CD8-positive, alpha-beta memory T cell (primary cell): ENCODE data around the gene FRS2. TPM values are rescaled to one million over a fixed set of nuclear protein-coding genes. Genes with fewer than 3 reads are reported as not detected.

Experiments
- CTCF ChIA-PET: fragments of 350-600 bp; sonication (Branson Sonifier 250); formaldehyde crosslinking; loops from one replicate; lab custom pipeline; 2021; ENCODE audit warnings: antibody characterized with exemption; lab: Charles Lee
- POLR2A ChIA-PET: fragments of 350-600 bp; sonication (Branson Sonifier 250); formaldehyde crosslinking; loops from one replicate; lab custom pipeline; 2021; ENCODE audit warnings: antibody characterized with exemption; lab: Charles Lee
- DNase-seq, 5 donors: peaks; one replicate each; pipeline versions ENCODE4 v3.0.0 to v3.0.0-alpha.2; 2020 to 2022; ENCODE audit warnings: mixed read lengths in 1 of 5
- H3K27ac ChIP-seq: one replicate; pipeline ENCODE4 v1.7.0; 2013; ENCODE audit warnings: low read depth, mild to moderate bottlenecking, low read length, moderate library complexity
- H3K27me3 ChIP-seq: 2 replicates; pipeline ENCODE4 v1.7.0; 2013; ENCODE audit warnings: low read length, mild to moderate bottlenecking; ENCODE audit not compliant: insufficient read depth, poor library complexity, severe bottlenecking
- H3K36me3 ChIP-seq: 2 replicates; pipeline ENCODE4 v1.7.0; 2013; ENCODE audit warnings: mild to moderate bottlenecking, low read length, moderate library complexity; ENCODE audit not compliant: insufficient read depth
- H3K4me1 ChIP-seq: 2 replicates; pipeline ENCODE4 v1.7.0; 2013; ENCODE audit warnings: mild to moderate bottlenecking, low read length, moderate library complexity; ENCODE audit not compliant: insufficient read depth
- H3K4me3 ChIP-seq: 2 replicates; pipeline ENCODE4 v1.7.0; 2013; ENCODE audit warnings: mild to moderate bottlenecking, low read length
- H3K9me3 ChIP-seq: 2 replicates; pipeline ENCODE4 v1.7.0; 2013; ENCODE audit warnings: mild to moderate bottlenecking, low read length
- H3K27ac Mint-ChIP-seq, 8 donors: one replicate each; pipeline ENCODE4 v1.8.0; 2020 to 2021; ENCODE audit warnings: mixed read lengths in 8 of 8, mild to moderate bottlenecking in 6 of 8, inconsistent platforms in 3 of 8, moderate library complexity in 3 of 8
- H3K27me3 Mint-ChIP-seq, 2 donors: one replicate each; pipeline ENCODE4 v1.8.0; 2020 to 2021; ENCODE audit warnings: mixed read lengths in 2 of 2, mild to moderate bottlenecking in 1 of 2, moderate library complexity in 1 of 2
- H3K36me3 Mint-ChIP-seq, 3 donors: one replicate each; pipeline ENCODE4 v1.8.0; 2020 to 2021; ENCODE audit warnings: mixed read lengths in 3 of 3, inconsistent platforms in 1 of 3, mild to moderate bottlenecking in 1 of 3
- H3K4me1 Mint-ChIP-seq, 3 donors: one replicate each; pipeline ENCODE4 v1.8.0; 2020 to 2021; ENCODE audit warnings: mixed read lengths in 3 of 3, inconsistent platforms in 1 of 3, mild to moderate bottlenecking in 1 of 3
- H3K4me3 Mint-ChIP-seq, 7 donors: one replicate each; pipeline ENCODE4 v1.8.0; 2020 to 2021; ENCODE audit warnings: mixed read lengths in 7 of 7, mild to moderate bottlenecking in 6 of 7, moderate library complexity in 4 of 7, inconsistent platforms in 2 of 7
- H3K9me3 Mint-ChIP-seq, 5 donors: one replicate each; pipeline ENCODE4 v1.8.0; 2020 to 2022; ENCODE audit warnings: mixed read lengths in 5 of 5, mild to moderate bottlenecking in 3 of 5, moderate library complexity in 2 of 5, inconsistent platforms in 1 of 5
- polyA plus RNA-seq: library from polyadenylated mRNA; unstranded; fragments of 300-500 nt; fragmentation: Illumina TruSeq; gene quantifications from one replicate; pipeline ENCODE4 v1.2.3, GENCODE V29; 2021
- total RNA-seq, 2 experiments: library from RNA; stranded (reverse); gene quantifications; one replicate each; pipeline ENCODE4 v1.2.3, GENCODE V29; 2021

The FRS2 gene
- total and polyA plus RNA-seq, 3 experiments from 2014 or later, result 9.1 to 13.1 (median 9.8) TPM

- POLR2A ChIA-PET, result no interaction called here
- H3K36me3 Mint-ChIP-seq, result peaks cover 0 to 5% (median 1%) of the 10 kb centered on the region in 3 donors
- no peak overlapping the region for H3K27ac ChIP-seq
Measured at GRCh38 chr12:69555461-69555860, 85.3 kb downstream of the FRS2 start.

DNA sequence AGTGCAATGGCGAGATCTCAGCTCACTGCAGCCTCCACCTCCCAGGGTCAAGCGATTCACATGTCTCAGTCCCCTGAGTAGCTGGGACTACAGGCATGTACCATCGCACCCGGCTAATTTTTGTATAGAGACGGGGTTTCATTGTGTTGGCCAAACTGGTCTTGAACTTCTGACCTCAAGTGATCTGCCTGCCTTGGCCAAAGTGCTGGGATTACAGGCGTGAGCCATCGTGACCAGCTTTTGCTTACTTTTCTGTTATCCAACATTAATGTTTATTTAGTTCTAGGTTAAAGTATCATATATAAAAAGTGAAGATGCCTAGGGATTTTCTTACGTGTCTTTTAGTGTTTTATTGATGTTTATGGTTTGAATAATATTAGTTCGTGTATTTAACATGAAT is 86.2 kb downstream of the FRS2 start:
- Histone ChIP-seq H3K9me3 (no peaks in the 10 kb centered on the region), H3K4me1 (no peaks in the 10 kb centered on the region), H3K4me3 (no peak overlapping the region), H3K36me3 (no peaks in the 10 kb centered on the region), H3K27ac (no peak overlapping the region), H3K27me3 (no peaks in the 10 kb centered on the region)
- H3K36me3 Mint-ChIP-seq, result peaks cover 0 to 4% (median 1%) of the 10 kb centered on the region in 3 donors
- peaks cover 2 to 13% (median 5%) of the 10 kb centered on the region in 3 donors for H3K4me1 Mint-ChIP-seq
- ChIA-PET POLR2A (no interaction called here), CTCF (interaction anchor here (0.6 kb wide), 1 partner anchor 199 kb away, joined by 3 read pairs; no protein-coding TSS in a partner anchor)
- no peaks in the 10 kb centered on the region for H3K27me3 Mint-ChIP-seq
- no peak overlapping the region for H3K4me3 Mint-ChIP-seq
- no peak overlapping the region for H3K27ac Mint-ChIP-seq
- no peaks in the 10 kb centered on the region for H3K9me3 Mint-ChIP-seq
- no peak for DNase-seq

More at GRCh38 chr12:69555461-69555860, 85.3 kb downstream of the FRS2 start:
- Mint-ChIP-seq H3K27ac (no peak overlapping the region), H3K4me1 (peaks cover 0 to 9% (median 2%) of the 10 kb centered on the region in 3 donors), H3K9me3 (no peaks in the 10 kb centered on the region), H3K4me3 (no peak overlapping the region), H3K27me3 (no peaks in the 10 kb centered on the region)
- Histone ChIP-seq H3K27me3 (no peaks in the 10 kb centered on the region), H3K4me1 (no peaks in the 10 kb centered on the region), H3K4me3 (no peak overlapping the region), H3K36me3 (no peaks in the 10 kb centered on the region), H3K9me3 (no peaks in the 10 kb centered on the region)
- no peak for DNase-seq
- CTCF ChIA-PET, result interaction anchor here (0.6 to 1.7 kb wide), 2 partner anchors 15 to 198 kb away, joined by 3 to 7 read pairs; no protein-coding TSS in a partner anchor

DNA sequence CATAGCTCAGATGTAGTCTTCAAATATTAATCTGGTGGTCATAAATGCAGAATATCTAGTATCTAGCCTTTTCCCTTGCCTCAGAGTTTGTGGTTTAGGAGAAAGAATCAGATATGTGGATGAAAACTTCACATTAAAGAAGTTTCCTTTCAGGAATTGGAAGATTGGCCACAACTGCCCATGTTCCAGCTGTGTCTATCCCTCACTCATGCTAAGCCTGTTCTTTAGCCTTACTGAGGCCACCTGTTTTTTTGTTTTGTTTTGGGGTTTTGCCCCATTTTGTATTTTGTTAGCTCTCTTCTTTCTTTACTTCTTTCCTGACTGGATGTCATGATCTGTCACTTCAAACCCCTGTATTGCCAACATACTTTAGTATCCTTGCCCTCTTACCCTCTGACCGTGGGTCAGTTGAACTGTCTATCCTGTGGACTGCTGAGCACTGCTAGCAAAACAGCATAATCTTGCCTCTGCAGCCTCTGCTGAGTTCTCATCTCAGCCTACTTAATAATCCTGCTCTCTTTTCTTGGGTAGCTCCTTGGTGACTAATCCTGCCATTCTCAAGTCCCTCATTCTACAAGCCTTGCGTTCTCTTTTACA is 93.1 kb downstream of the FRS2 start:
- no peaks in the 10 kb centered on the region for H3K27me3 Mint-ChIP-seq
- no peak for DNase-seq
- no peaks in the 10 kb centered on the region for H3K4me1 ChIP-seq
- no peak overlapping the region for H3K27ac ChIP-seq
- H3K9me3 ChIP-seq, result no peaks in the 10 kb centered on the region
- H3K4me3 Mint-ChIP-seq, result no peak overlapping the region
- no peak overlapping the region for H3K4me3 ChIP-seq
- H3K36me3 ChIP-seq, result peaks cover 8% of the 10 kb centered on the region
- peaks cover 0 to 10% (median 8%) of the 10 kb centered on the region in 3 donors for H3K36me3 Mint-ChIP-seq
- POLR2A ChIA-PET, result no interaction called here
- CTCF ChIA-PET, result interaction anchor here (0.6 to 1.0 kb wide), 2 partner anchors 8 to 206 kb away, joined by 3 to 4 read pairs; no protein-coding TSS in a partner anchor
- H3K27ac Mint-ChIP-seq, result peak overlapping the region in 1 of 8 donors; percentile 46
- H3K27me3 ChIP-seq, result no peaks in the 10 kb centered on the region
- H3K9me3 Mint-ChIP-seq, result no peaks in the 10 kb centered on the region
- H3K4me1 Mint-ChIP-seq, result peaks cover 4 to 10% (median 5%) of the 10 kb centered on the region in 3 donors

- Histone ChIP-seq H3K4me3 (no peak overlapping the region), H3K9me3 (no peaks in the 10 kb centered on the region), H3K36me3 (peaks cover 13% of the 10 kb centered on the region), H3K4me1 (no peaks in the 10 kb centered on the region), H3K27ac (no peak overlapping the region), H3K27me3 (no peaks in the 10 kb centered on the region)
- no peak for DNase-seq
- H3K27me3 Mint-ChIP-seq, result no peaks in the 10 kb centered on the region
- CTCF ChIA-PET, result interaction anchor here (2.1 kb wide), 1 partner anchor 208 kb away, joined by 6 read pairs; no protein-coding TSS in a partner anchor
- POLR2A ChIA-PET, result no interaction called here
- no peak overlapping the region for H3K4me3 Mint-ChIP-seq
- no peaks in the 10 kb centered on the region for H3K9me3 Mint-ChIP-seq
- H3K4me1 Mint-ChIP-seq, result peaks cover 0 to 1% (median 0%) of the 10 kb centered on the region in 3 donors
- H3K36me3 Mint-ChIP-seq, result peaks cover 0 to 28% (median 11%) of the 10 kb centered on the region in 3 donors
- peak overlapping the region in 4 of 8 donors; percentile 7 to 44 (median 26) for H3K27ac Mint-ChIP-seq
Measured at GRCh38 chr12:69566603-69567002, 96.4 kb downstream of the FRS2 start.

- no peaks in the 10 kb centered on the region for H3K4me1 ChIP-seq
- no peak overlapping the region for H3K27ac ChIP-seq
- H3K9me3 ChIP-seq, result no peaks in the 10 kb centered on the region
- H3K27me3 ChIP-seq, result no peaks in the 10 kb centered on the region
- Mint-ChIP-seq H3K4me3 (no peak overlapping the region), H3K36me3 (peaks cover 0 to 49% (median 19%) of the 10 kb centered on the region in 3 donors), H3K9me3 (no peaks in the 10 kb centered on the region), H3K27ac (peak overlapping the region in 6 of 8 donors; percentile 17 to 81 (median 64)), H3K4me1 (no peaks in the 10 kb centered on the region), H3K27me3 (no peaks in the 10 kb centered on the region)
- DNase-seq, result no peak
- H3K36me3 ChIP-seq, result peaks cover 14% of the 10 kb centered on the region
- ChIA-PET POLR2A (no interaction called here), CTCF (interaction anchor here (0.8 to 3.9 kb wide), 6 partner anchors 13 to 415 kb away, joined by 3 to 25 read pairs (median 6); no protein-coding TSS in a partner anchor)
- H3K4me3 ChIP-seq, result no peak overlapping the region
Measured at GRCh38 chr12:69569236-69569635, 99.0 kb downstream of the FRS2 start.

DNA sequence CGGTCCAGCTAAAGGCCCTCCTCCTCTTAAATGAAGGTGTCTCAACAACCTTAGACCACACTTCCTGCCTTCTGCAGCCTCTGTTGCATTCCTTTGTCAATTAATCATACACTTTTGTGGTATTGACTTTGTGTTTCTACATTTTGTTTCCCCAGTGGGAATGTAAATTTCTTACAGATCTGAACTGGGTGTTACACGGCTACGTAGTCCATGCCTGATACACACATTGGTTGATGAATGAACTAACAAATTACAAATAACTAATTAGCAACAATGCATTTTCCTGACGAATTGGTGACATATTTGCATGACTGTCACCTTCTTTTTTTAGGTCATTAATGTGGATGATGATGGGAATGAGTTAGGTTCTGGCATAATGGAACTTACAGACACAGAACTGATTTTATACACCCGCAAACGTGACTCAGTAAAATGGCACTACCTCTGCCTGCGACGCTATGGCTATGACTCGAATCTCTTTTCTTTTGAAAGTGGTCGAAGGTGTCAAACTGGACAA is 99.9 kb downstream of the FRS2 start:
- CTCF ChIA-PET, result interaction anchor here (0.6 to 3.9 kb wide), 20 partner anchors 9 to 415 kb away, joined by 3 to 35 read pairs (median 4); partner anchors contain the start of gene CPSF6
- Mint-ChIP-seq H3K27ac (peak overlapping the region in 7 of 8 donors; percentile 5 to 79 (median 51)), H3K4me1 (no peaks in the 10 kb centered on the region), H3K4me3 (no peak overlapping the region), H3K27me3 (no peaks in the 10 kb centered on the region), H3K9me3 (no peaks in the 10 kb centered on the region), H3K36me3 (peaks cover 0 to 58% (median 26%) of the 10 kb centered on the region in 3 donors)
- no peak for DNase-seq
- peaks cover 15% of the 10 kb centered on the region for H3K36me3 ChIP-seq
- H3K27me3 ChIP-seq, result no peaks in the 10 kb centered on the region
- H3K27ac ChIP-seq, result no peak overlapping the region
- POLR2A ChIA-PET, result interaction anchor here (0.5 kb wide), 1 partner anchor 213 kb away, joined by 6 read pairs; no protein-coding TSS in a partner anchor
- H3K9me3 ChIP-seq, result no peaks in the 10 kb centered on the region
- H3K4me3 ChIP-seq, result no peak overlapping the region
- no peaks in the 10 kb centered on the region for H3K4me1 ChIP-seq

DNA sequence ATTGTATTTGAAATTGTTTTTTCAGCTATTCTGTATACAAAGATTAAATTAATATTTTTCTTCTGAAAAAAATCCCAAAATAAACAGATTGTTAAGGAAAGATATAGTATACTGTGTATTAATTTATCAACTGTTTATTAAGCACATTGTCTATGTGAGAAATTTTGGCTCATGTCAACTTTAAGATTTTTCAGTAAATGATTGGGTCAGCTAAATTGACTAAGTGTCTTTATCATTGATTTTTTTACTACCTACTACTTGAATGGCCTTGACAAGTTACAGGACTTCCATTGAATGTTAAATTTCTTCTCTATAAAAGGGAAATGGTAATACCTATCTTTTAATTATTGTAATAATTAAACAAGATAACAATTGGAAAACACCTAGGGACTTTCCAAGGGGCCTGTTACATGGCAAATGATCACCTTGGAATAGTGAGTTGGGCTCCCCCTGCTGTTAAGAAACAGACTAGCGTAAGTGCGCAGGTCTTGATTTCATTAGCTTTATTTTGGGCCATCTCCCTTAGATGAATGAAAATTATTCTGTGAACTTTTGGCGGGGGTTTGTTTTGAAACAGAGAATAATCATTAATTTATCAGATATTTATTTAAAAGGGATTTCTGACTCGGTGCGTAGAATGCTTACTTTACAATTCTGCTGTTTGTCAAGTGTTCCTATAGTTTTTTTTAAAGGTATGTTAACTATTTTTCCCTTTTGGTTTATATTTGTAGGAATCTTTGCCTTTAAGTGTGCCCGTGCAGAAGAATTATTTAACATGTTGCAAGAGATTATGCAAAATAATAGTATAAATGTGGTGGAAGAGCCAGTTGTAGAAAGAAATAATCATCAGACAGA is 100.6 kb downstream of the FRS2 start:
- CTCF ChIA-PET, result interaction anchor here (0.6 to 3.9 kb wide), 33 partner anchors 8 to 416 kb away, joined by 3 to 35 read pairs (median 4); partner anchors contain the start of gene CPSF6
- H3K4me3 Mint-ChIP-seq, result no peak overlapping the region
- no peaks in the 10 kb centered on the region for H3K27me3 Mint-ChIP-seq
- H3K4me3 ChIP-seq, result no peak overlapping the region
- no peaks in the 10 kb centered on the region for H3K4me1 Mint-ChIP-seq
- peak overlapping the region in 5 of 8 donors; percentile 6 to 64 (median 26) for H3K27ac Mint-ChIP-seq
- no peaks in the 10 kb centered on the region for H3K4me1 ChIP-seq
- no peaks in the 10 kb centered on the region for H3K9me3 ChIP-seq
- DNase-seq, result peak; percentile 20 to 57 (median 54)
- H3K27ac ChIP-seq, result no peak overlapping the region
- no peaks in the 10 kb centered on the region for H3K9me3 Mint-ChIP-seq
- POLR2A ChIA-PET, result no interaction called here
- H3K36me3 ChIP-seq, result peaks cover 15% of the 10 kb centered on the region
- H3K36me3 Mint-ChIP-seq, result peaks cover 0 to 65% (median 26%) of the 10 kb centered on the region in 3 donors
- H3K27me3 ChIP-seq, result no peaks in the 10 kb centered on the region
